Ovary (tissue), 3 donors: ENCODE results near the gene EIF6.

Source experiments
- CTCF ChIP-seq, 3 donors: fragments of 450-650 bp in 2 of 3; fragments of 200-600 bp in 1 of 3; IDR thresholded peaks; one replicate each; pipeline versions ENCODE4 v1.5.1 to v1.8.0; 2016 to 2022; ENCODE audit warnings: antibody characterized with exemption in 3 of 3, mild to moderate bottlenecking in 1 of 3
- POLR2A ChIP-seq: fragments of 450-650 bp; IDR thresholded peaks from one replicate; pipeline ENCODE4 v1.6.1; 2017; ENCODE audit warnings: antibody characterized with exemption, mild to moderate bottlenecking, moderate library complexity
- donor health status: DM: no; HTN: no; CAD: no.

DNA sequence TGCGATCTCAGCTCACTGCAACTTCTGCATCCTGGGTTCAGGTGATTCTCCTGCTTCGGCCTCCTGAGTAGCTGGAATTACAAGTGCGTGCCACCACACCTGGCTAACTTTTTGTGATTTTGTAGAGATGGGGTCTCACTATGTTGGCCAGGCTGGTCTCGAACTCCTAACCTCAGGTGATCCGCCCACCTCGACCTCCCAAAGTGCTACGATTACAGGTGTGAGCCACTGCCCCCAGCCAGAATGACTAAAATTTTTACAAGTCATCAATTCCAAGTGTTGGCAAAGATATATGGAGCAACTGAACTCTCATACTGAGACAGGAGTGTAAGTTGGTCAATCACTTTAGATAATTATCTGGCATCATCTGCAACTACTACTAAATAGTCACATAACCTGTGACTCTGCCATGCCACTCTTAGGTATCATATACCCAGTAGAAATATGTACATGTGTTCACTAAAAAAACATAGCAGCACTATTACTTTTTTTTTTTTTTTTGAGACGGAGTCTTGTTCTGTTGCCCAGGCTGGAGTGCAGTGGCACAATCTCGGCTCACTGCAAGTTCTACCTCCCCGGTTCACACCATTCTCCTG, 3.0 kb downstream of the EIF6 start:
- TF ChIP-seq CTCF (IDR thresholded peaks at IDR 0.05) (no peak), POLR2A (no peak)
